Fibroblast of lung (primary cell): ENCODE measurements around the gene NPEPL1. TPM values are rescaled to one million over a fixed set of nuclear protein-coding genes. Genes with fewer than 3 reads are reported as not detected.

Experiments used
- DNase-seq, 2 donors: peaks; one replicate each; pipeline versions ENCODE4 v3.0.0 to v3.0.0-alpha.2; 2010; ENCODE audit warnings: low read depth in 2 of 2
- H2AFZ ChIP-seq: 2 replicates; pipeline ENCODE4 v1.5.1; 2012; ENCODE audit warnings: low read length, control low read depth, inconsistent platforms
- H3K27ac ChIP-seq: 2 replicates; pipeline ENCODE4 v1.5.1; 2011; ENCODE audit warnings: low read length, control low read depth; ENCODE audit not compliant: insufficient read depth
- H3K27me3 ChIP-seq: 2 replicates; pipeline ENCODE4 v1.5.1; 2011; ENCODE audit warnings: mild to moderate bottlenecking, low read length; ENCODE audit not compliant: control insufficient read depth, insufficient read depth
- H3K36me3 ChIP-seq: 2 replicates; pipeline ENCODE4 v1.5.1; 2011; ENCODE audit warnings: low read length; ENCODE audit not compliant: control insufficient read depth, insufficient read depth
- H3K4me1 ChIP-seq: 2 replicates; pipeline ENCODE4 v1.5.1; 2011; ENCODE audit warnings: low read length; ENCODE audit not compliant: control insufficient read depth, insufficient read depth; ENCODE audit errors: extremely low read depth
- H3K4me2 ChIP-seq: 2 replicates; pipeline ENCODE4 v1.5.1; 2011; ENCODE audit warnings: low read length, control low read depth; ENCODE audit not compliant: insufficient read depth; ENCODE audit errors: extremely low read depth
- H3K4me3 ChIP-seq, 4 experiments: fragments of 200-600 bp in 1 of 4; sonication (generic) in 1 of 4; replicated peaks in 1 of 4; 2 replicates each; pipeline ENCODE4 v1.5.1; 2011 to 2016; ENCODE audit warnings: low read length in 4 of 4, low read depth in 3 of 4, mild to moderate bottlenecking in 3 of 4, control low read depth in 2 of 4, inconsistent platforms in 1 of 4, mixed read lengths in 1 of 4; ENCODE audit not compliant: insufficient read depth in 1 of 4; ENCODE audit errors: control extremely low read depth in 1 of 4
- H3K79me2 ChIP-seq: 2 replicates; pipeline ENCODE4 v1.5.1; 2012; ENCODE audit warnings: mild to moderate bottlenecking, low read length, inconsistent platforms; ENCODE audit not compliant: control insufficient read depth, insufficient read depth
- H3K9ac ChIP-seq: 2 replicates; pipeline ENCODE4 v1.5.1; 2011; ENCODE audit warnings: mild to moderate bottlenecking, low read length, control low read depth; ENCODE audit not compliant: insufficient read depth
- H3K9me3 ChIP-seq: 2 replicates; pipeline ENCODE4 v1.5.1; 2012; ENCODE audit warnings: low read depth, low read length; ENCODE audit not compliant: control insufficient read depth, insufficient read depth
- H4K20me1 ChIP-seq: 2 replicates; pipeline ENCODE4 v1.5.1; 2011; ENCODE audit warnings: low read length; ENCODE audit not compliant: control insufficient read depth, insufficient read depth; ENCODE audit errors: extremely low read depth
- EZH2 ChIP-seq: IDR thresholded peaks from 2 replicates; pipeline ENCODE4 v1.5.1; 2012; ENCODE audit warnings: low read length, control low read depth, mild to moderate bottlenecking; ENCODE audit errors: missing control alignments
- polyA plus RNA-seq, 2 donors: library from polyadenylated mRNA; depleted of rRNA in 1 of 2; stranded (reverse) in 1 of 2; unstranded in 1 of 2; fragments of >200 nt; gene quantifications; 2 replicates each; pipeline ENCODE4 v1.2.1, GENCODE V29; 2011 to 2012; ENCODE audit warnings: missing spikeins in 1 of 2
- total RNA-seq: library from RNA; depleted of rRNA; stranded (reverse); fragments of >200 nt; gene quantifications from 2 replicates; pipeline ENCODE4 v1.2.1, GENCODE V29; 2014
- TF ChIP-seq, protein P1 (sequence below), 2 donors: IDR thresholded peaks in 1 of 2; conservative IDR thresholded peaks in 1 of 2; 1 replicate in 1 of 2; 2 replicates in 1 of 2; pipeline ENCODE4 v1.5.1; 2011 to 2012; ENCODE audit warnings: low read length in 2 of 2, control low read depth in 1 of 2, inconsistent platforms in 1 of 2, low read depth in 1 of 2, mild to moderate bottlenecking in 1 of 2

The NPEPL1 gene
- total and polyA plus RNA-seq, 2 donors (not counting 1 experiment from before 2014, with no cell fraction given), result 2.9 to 24.6 TPM

DNA sequence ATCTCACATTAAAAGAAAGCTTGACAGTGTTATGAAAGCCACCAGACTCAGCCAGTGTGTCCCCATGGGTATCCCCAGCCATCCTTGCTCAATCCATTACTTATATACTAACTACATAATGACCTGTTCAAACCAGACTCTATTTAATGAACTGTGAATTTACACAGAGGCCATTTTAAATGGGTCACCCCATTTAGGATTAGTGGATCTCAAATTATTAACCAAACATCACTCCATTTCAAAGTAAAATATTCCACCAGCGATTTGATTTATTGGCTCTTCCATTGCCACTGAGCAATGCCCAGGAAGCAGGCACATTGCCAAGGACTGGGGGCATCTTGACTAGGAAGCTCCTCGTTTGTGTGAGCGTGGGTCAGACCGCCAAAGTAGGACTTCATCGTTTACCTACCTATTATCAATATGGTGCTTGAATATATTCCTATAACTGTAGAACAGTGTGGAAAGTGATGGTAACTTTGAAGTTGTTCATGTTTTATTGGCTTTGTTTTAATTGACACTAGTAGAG lies 15.5 kb upstream of the NPEPL1 start:
- no peaks in the 10 kb centered on the region for H3K79me2 ChIP-seq
- no peak overlapping the region for H3K4me3 ChIP-seq
- peaks cover 2% of the 10 kb centered on the region for H3K36me3 ChIP-seq
- no peak overlapping the region for H3K9ac ChIP-seq
- H3K9me3 ChIP-seq, result no peaks in the 10 kb centered on the region
- no peak for TF ChIP-seq EZH2
- TF ChIP-seq, protein P1, sequence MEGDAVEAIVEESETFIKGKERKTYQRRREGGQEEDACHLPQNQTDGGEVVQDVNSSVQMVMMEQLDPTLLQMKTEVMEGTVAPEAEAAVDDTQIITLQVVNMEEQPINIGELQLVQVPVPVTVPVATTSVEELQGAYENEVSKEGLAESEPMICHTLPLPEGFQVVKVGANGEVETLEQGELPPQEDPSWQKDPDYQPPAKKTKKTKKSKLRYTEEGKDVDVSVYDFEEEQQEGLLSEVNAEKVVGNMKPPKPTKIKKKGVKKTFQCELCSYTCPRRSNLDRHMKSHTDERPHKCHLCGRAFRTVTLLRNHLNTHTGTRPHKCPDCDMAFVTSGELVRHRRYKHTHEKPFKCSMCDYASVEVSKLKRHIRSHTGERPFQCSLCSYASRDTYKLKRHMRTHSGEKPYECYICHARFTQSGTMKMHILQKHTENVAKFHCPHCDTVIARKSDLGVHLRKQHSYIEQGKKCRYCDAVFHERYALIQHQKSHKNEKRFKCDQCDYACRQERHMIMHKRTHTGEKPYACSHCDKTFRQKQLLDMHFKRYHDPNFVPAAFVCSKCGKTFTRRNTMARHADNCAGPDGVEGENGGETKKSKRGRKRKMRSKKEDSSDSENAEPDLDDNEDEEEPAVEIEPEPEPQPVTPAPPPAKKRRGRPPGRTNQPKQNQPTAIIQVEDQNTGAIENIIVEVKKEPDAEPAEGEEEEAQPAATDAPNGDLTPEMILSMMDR (conservative IDR thresholded peaks at IDR 0.05 in 1 of 2, IDR thresholded peaks at IDR 0.05 in 1 of 2; ENCODE audit: low read depth in 1 of 2, low read length in 2 of 2), result no peak
- H3K27me3 ChIP-seq, result no peaks in the 10 kb centered on the region
- H3K4me2 ChIP-seq, result no peak overlapping the region
- no peaks in the 10 kb centered on the region for H4K20me1 ChIP-seq
- no peaks in the 10 kb centered on the region for H3K4me1 ChIP-seq
- no peak for DNase-seq
- H3K27ac ChIP-seq, result no peak overlapping the region
- no peak overlapping the region for H2AFZ ChIP-seq

DNA sequence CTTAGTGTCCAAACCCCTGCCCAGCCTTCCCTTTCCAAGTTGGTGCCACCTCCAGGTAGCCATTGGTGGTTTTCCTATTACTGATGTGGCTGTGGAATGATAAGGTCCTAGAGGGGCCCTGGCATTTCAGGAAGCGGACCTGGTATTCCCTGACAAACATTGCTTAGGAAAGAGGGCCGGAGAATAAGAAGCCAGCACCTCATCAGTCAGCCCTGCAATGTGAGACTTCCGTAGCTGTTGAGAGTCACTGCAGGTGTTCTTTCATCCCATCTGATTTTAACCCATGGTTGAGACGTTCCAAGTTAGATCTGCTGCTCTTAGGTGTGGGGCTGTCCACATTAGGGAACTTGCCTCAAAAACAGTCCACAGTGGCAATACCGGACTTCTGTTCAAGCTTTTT lies 14.8 kb upstream of the NPEPL1 start:
- Histone ChIP-seq H3K4me2 (no peak overlapping the region), H3K27ac (no peak overlapping the region), H4K20me1 (no peaks in the 10 kb centered on the region), H3K4me1 (no peaks in the 10 kb centered on the region), H3K9ac (no peak overlapping the region), H3K27me3 (no peaks in the 10 kb centered on the region), H2AFZ (no peak overlapping the region), H3K9me3 (no peaks in the 10 kb centered on the region), H3K36me3 (peaks cover 2% of the 10 kb centered on the region), H3K79me2 (no peaks in the 10 kb centered on the region), H3K4me3 (no peak overlapping the region)
- DNase-seq, result no peak
- TF ChIP-seq, protein P1 (conservative IDR thresholded peaks at IDR 0.05 in 1 of 2, IDR thresholded peaks at IDR 0.05 in 1 of 2; ENCODE audit: low read depth in 1 of 2, low read length in 2 of 2), result no peak
- TF ChIP-seq EZH2, result no peak

DNA sequence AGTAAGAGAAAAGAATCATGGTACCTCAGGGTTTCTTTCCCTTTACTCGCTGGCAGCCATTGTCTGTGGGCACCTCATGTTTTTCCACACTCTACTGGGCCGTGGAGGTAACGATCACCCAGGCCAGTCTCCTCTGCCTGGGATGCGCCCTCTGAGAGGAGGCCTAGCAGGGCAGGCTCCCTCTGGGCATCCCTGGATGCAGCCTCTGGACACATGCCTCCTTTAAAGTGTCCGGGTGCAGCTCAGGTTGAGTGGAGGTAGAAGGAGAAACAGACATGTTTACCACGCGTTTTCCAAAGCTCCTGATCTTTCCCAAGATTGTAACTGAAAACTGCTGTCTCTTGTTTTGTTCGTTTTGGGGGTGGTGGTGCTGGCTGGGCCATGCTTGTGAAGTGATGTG lies 13.8 kb upstream of the NPEPL1 start:
- Histone ChIP-seq H2AFZ (no peak overlapping the region), H4K20me1 (no peaks in the 10 kb centered on the region), H3K36me3 (peaks cover 2% of the 10 kb centered on the region), H3K9me3 (no peaks in the 10 kb centered on the region), H3K79me2 (no peaks in the 10 kb centered on the region), H3K27me3 (no peaks in the 10 kb centered on the region), H3K4me3 (no peak overlapping the region), H3K27ac (no peak overlapping the region), H3K4me1 (no peaks in the 10 kb centered on the region), H3K9ac (no peak overlapping the region), H3K4me2 (no peak overlapping the region)
- no peak for DNase-seq
- TF ChIP-seq, protein P1 (conservative IDR thresholded peaks at IDR 0.05 in 1 of 2, IDR thresholded peaks at IDR 0.05 in 1 of 2; ENCODE audit: low read depth in 1 of 2, low read length in 2 of 2), result no peak
- TF ChIP-seq EZH2, result no peak
